GM19463 (cell line): ENCODE data around the gene TMEM271.

Experiments
- ATAC-seq: cut with Tn5 transposase; IDR thresholded peaks from one replicate; pipeline ENCODE4 v1.9.1; 2021; ENCODE audit warnings: mild to moderate bottlenecking, moderate library complexity; ENCODE audit not compliant: unreplicated experiment

Gene TMEM271

DNA sequence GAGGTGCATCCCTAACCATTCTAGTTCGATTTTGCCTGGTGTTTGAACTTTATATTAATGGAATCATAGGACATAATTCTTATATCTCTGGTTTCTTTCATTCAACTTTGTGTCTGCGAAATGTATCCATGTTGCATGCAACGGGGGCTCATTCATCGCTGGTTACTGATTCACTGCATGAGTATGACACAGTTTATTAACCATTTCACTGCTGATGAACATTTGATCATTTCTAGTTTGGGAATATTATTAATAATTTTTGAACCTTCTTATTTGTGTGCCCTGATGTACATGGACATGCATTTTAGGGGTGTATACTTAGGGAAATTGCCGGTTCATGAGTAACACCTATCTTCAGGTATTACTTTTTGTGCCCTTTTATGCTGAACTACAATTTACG lies 5.1 kb upstream of the TMEM271 start:
- ATAC-seq, result no peak

DNA sequence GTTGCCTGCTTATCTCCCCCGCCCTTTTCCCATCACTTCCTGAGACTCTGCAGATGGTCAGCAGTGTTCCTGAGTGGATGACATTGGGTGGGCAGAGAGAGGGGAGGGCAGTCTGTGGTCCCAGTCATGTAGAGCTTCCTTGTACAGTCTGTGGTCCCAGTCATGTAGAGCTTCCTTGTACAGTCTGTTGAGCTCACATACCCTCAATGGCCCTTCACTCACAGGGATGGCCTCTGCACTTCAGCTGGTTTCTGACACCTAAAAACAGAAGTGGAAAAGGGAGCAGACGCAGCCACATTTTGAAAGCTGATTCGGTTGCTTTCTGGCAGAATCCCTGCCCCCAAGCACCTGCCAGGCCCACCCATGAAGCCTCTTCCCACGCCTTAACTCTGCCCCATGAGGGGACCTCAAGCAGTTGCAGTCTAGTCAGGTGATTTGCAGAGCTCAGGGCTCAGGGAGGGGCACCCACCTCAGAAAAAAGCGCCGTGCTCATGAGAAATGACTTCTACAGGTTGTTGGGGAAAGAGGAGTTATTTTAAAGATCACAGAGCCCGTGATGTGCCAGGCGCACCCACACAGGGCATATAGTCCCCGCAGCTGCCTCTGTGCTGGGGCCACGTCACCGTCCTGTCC lies 3.6 kb upstream of the TMEM271 start:
- no peak for ATAC-seq

DNA sequence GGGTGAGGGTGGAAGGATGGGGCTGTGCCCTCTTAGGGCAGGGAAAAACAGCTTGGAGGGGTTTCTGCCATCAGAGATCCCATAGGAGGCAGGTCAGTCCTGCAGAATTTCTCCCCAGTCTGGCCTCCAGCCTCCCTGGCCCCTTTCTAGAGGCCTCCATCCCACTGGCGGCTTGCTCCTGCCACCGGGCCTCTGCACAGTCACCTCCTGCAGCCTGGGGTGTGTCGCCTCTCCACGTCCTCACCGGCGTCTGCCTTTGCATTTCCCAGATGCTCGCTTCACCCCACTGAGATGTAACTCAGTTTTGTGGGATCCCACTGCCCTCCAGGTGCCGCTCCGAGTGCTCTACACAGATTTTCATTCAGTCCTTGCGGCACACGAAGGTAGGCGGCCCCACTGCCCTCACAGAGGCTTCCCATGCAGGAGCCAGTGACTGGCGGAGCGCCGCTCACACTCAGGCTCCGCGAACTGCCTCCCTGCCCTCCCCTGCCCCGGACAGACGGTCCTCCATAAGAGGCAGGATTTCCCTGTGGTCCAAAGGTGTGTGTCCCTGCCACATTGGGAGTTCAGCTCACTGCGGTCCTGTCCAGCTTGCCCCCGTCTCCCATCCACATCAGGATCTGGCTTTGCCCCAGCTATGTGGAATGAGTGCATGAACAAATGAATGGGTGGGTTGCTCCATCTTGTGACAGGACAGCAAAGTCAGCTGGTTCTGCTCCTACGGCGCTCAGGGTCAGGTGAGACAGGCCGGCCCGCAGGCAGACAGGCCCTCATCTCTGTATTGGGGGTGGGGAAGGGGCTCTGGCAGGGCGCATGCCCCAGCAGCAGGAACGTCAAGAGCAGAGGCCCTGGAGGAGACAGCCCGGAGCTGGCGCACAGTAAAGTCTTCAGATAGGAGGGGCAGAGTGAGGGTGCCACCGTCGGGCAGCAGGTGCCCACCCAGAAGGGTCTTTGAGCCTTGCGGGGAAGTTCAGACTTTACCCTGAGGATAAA lies 2.7 kb upstream of the TMEM271 start:
- no peak for ATAC-seq

- ATAC-seq, result no peak
These were observed 1.7 kb upstream of the TMEM271 start for GRCh38 chr4:577499-578450.

GRCh38 chr4:576991-577498 lies 950 bp upstream of the TMEM271 start:
- no peak for ATAC-seq

DNA sequence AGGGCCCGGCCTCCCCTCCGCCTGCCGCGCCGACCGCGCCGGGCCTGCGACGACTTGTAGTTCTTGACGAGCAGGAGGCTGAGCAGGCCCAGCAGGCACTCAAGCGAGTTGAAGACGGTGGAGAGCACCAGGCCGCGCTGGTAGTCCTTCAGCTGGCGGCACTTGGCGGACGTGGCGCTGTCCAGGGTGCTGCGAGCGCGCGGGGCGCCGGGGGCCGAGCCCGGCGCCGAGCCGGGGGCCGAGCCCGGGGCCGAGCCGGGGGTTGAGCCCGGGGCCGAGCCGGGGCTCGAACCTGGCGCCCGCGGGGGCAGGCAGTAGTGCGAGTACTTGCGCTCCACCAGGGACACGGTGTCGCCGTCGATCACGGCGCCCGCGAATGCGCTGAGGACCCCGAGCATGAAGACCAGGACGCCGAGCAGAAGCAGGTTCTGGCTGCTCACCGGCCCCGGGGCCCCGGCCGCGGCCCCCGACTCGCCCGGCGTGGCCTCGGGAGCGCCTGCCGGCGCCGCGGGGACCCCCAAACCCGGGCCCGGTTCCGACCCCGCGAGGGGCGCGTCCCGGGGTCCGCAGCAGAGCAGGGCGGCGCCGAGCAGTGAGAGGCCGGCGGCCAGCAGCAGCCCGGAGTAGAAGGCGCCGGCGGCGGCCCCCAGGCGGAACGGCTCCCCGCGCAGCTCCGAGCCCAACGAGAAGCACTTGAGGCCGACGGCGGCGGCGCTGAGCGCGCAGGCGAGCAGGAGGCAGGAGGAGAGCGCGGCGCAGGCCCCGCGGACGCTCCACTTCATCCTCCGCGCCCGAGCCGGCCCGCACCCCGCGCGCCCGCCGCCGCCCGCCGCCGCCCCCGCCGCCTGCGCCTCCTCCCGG lies 584 bp downstream of the TMEM271 start:
- ATAC-seq, result no peak

- ATAC-seq, result no peak
These were observed 1.5 kb downstream of the TMEM271 start for GRCh38 chr4:574346-575161.

DNA sequence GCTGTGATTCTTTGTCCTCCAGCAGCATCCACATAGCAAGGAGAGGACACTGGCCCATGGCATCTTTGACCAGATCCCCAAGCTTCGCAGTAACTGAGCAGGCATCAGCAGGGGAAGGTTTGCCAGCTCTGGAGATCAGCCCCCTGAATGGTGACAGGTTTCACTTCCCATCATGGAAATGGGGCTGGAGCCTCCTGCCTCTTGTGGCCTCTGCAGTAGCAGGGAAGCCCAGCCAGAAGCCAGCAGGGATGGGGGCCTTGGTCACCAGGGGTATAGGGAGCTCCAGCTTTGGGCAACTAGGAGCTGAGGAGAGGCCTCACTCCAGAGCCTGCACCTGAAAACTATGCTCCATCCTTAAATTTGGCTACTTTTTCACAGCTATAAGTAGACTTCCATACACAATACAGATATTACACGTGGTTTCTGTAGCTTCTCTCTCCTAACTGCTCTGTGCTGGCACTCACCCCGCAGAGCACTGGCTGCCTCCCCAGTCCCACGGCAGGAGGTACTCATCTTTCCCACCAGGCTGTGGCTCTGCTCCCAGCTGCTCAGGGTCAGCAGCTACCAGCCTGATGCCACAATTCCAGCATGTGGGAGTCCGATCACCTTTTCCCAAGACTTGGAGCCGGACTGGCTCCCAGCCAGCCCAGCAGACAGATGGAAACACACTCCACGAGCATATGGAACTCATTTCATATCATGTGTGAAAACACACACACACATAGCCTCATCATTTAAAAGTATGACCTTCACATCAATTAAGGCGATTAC lies 2.8 kb downstream of the TMEM271 start:
- ATAC-seq, result no peak

DNA sequence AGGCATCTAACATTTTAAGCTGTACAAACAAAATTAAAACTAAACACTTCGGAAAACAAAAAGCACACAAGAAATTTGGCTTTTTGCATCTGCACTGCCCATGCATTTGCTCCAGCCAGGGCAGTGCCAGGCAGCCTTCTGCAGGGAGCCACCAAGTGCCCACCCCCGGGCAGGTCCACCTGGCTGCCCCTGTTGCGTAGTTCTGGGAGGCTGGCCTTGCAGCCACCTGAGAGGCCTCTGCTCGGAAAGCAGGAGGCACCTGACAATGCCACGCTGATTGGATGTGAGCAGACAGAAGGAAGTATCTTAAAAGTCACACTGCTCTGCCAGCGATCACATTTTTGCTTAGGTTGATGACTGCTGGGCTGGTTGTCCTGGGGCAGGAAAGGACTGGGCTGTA lies 3.5 kb downstream of the TMEM271 start:
- no peak for ATAC-seq

DNA sequence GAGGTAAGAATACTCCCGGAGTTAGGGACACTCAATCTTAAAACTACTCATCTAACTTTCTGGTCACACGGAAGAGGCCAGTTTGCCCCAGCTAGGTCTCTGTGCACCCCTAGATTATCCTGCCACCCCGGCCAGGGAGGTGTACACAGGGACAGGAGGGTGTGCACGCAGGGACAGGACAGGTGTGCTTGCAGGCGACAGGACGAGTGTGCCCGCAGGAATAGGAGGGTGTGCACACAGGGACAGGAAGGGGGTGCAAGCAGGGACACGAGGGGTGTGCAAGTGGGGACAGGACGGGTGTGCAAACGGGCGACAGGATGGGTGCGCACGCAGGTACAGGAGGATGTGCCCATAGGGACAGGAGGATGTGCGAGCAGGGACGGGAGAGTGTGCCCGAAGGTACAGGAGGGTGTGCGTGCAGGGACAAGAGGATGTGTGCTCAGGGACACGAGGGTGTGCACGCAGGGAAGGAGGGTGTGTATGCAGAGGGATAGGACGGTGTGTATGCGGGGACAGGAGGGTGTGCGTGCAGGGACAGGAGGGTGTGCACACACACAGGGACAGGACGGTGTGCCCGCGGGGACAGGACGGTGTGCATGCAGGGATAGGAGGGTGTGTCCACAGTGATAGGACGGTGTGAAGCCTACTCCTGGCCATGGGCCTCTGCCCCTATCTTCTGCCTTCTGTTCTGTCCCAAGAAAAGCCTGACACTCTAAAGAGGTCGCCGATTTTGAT lies 4.1 kb downstream of the TMEM271 start:
- ATAC-seq, result no peak

DNA sequence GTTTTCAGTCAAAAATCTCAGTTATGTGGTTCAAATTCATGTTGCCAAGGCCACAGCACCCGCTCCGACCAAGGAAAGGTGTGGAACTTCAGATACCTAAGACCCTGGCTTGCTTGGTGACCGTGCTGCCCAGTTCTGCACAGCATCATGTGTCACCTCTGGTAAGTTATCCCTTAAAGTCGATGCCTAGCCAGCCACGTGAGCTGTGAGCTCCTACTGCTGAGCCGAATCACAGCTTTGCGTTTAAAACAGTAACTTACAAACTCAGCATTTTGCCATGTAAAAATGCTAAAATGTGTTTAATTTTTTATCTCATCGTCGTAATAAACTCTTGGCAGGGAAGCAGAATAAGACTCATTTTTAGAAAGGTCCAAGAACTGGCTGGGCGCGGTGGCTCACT lies 5.3 kb downstream of the TMEM271 start:
- no peak for ATAC-seq

GRCh38 chr4:569958-570667 lies 6.0 kb downstream of the TMEM271 start:
- ATAC-seq, result no peak

- no peak for ATAC-seq
These were observed 7.1 kb downstream of the TMEM271 start for GRCh38 chr4:568962-569361.

DNA sequence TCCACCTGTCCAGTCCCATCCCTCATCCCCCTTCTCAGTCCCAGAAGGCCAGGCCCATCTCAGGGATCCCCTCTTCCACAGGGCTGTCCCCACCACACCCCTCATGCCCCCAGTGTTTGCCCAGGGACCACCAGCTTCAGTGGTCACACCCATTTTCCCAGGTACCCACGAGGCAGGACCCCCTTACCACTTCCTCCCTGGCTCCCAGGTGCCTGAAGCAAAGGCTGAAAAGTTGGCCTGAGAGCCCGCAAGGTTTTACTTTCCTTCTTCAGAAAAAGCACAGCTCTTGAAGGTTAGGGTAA lies 7.8 kb downstream of the TMEM271 start:
- no peak for ATAC-seq

- ATAC-seq, result no peak
These were observed 8.4 kb downstream of the TMEM271 start for GRCh38 chr4:567457-568350.
